SK-N-SH treated with all-trans-retinoic acid at 6 μM for 48 hours (cell line): ENCODE results near the gene MOCOS.

ENCODE experiments used
- ATAC-seq: fragments of 200-7000 bp; cut with Tn5 transposase; 3 replicates; pipeline ENCODE4 v1.9.1; 2020; ENCODE audit warnings: mild to moderate bottlenecking, moderate library complexity
- ARNTL ChIP-seq: fragments of 450-650 bp; formaldehyde crosslinking; IDR thresholded peaks from 2 replicates; pipeline ENCODE4 v1.5.0; 2020; ENCODE audit warnings: low read depth, mild to moderate bottlenecking, moderate library complexity, borderline replicate concordance
- BACH2 ChIP-seq: fragments of 250-450 bp; sonication (Bioruptor Pico); IDR thresholded peaks from 2 replicates; pipeline ENCODE4 v1.9.0; 2021; ENCODE audit warnings: mild to moderate bottlenecking, borderline replicate concordance
- CREB5 ChIP-seq: fragments of 250-450 bp; sonication (Bioruptor Pico); IDR thresholded peaks from 2 replicates; pipeline ENCODE4 v1.5.1; 2020; ENCODE audit warnings: low read depth, mild to moderate bottlenecking, moderate library complexity
- CSDC2 ChIP-seq: fragments of 250-450 bp; sonication (Bioruptor Pico); IDR thresholded peaks from 2 replicates; pipeline ENCODE4 v1.5.0; 2020; ENCODE audit warnings: mild to moderate bottlenecking, moderate library complexity
- CSRNP3 ChIP-seq: fragments of 250-450 bp; sonication (Bioruptor Pico); IDR thresholded peaks from 2 replicates; pipeline ENCODE4 v1.5.1; 2021; ENCODE audit warnings: mild to moderate bottlenecking, moderate library complexity
- ESRRG ChIP-seq: fragments of 250-450 bp; sonication (Bioruptor Pico); IDR thresholded peaks from 2 replicates; pipeline ENCODE4 v1.6.1; 2021; ENCODE audit warnings: mild to moderate bottlenecking
- GLIS3 ChIP-seq: fragments of 250-450 bp; sonication (Bioruptor Pico); IDR thresholded peaks from 2 replicates; pipeline ENCODE4 v1.5.0; 2020; ENCODE audit warnings: mild to moderate bottlenecking, moderate library complexity
- ISL1 ChIP-seq: fragments of 250-450 bp; sonication (Bioruptor Pico); IDR thresholded peaks from 2 replicates; pipeline ENCODE4 v2.1.2; 2022; ENCODE audit warnings: mild to moderate bottlenecking, moderate library complexity
- OSR1 ChIP-seq: fragments of 250-450 bp; sonication (Bioruptor Pico); IDR thresholded peaks from 2 replicates; pipeline ENCODE4 v1.8.0; 2022; ENCODE audit warnings: moderate library complexity, mild to moderate bottlenecking, inconsistent platforms
- PATZ1 ChIP-seq: fragments of 250-450 bp; sonication (Bioruptor Pico); IDR thresholded peaks from 2 replicates; pipeline ENCODE4 v1.8.0; 2020; ENCODE audit warnings: mild to moderate bottlenecking, moderate library complexity, borderline replicate concordance
- POU6F1 ChIP-seq: fragments of 250-450 bp; sonication (Bioruptor Pico); IDR thresholded peaks from 2 replicates; pipeline ENCODE4 v1.8.0; 2021; ENCODE audit warnings: low read depth, mild to moderate bottlenecking, moderate library complexity, borderline replicate concordance
- PPARA ChIP-seq: fragments of 250-450 bp; sonication (Bioruptor Pico); IDR thresholded peaks from 2 replicates; pipeline ENCODE4 v1.5.0; 2020; ENCODE audit warnings: mild to moderate bottlenecking, borderline replicate concordance
- RARB ChIP-seq: fragments of 250-450 bp; sonication (Bioruptor Pico); IDR thresholded peaks from 2 replicates; pipeline ENCODE4 v1.8.0; 2021; ENCODE audit warnings: mild to moderate bottlenecking, moderate library complexity
- SNAI2 ChIP-seq: fragments of 250-450 bp; sonication (Bioruptor Pico); IDR thresholded peaks from 2 replicates; pipeline ENCODE4 v1.5.0; 2020; ENCODE audit warnings: mild to moderate bottlenecking, moderate library complexity
- TCF4 ChIP-seq: fragments of 250-450 bp; sonication (Bioruptor Pico); IDR thresholded peaks from 2 replicates; pipeline ENCODE4 v1.8.0; 2021; ENCODE audit warnings: mild to moderate bottlenecking, moderate library complexity, borderline replicate concordance
- TOX ChIP-seq: fragments of 250-450 bp; sonication (Bioruptor Pico); IDR thresholded peaks from 2 replicates; pipeline ENCODE4 v1.8.0; 2021; ENCODE audit warnings: mild to moderate bottlenecking, moderate library complexity, borderline replicate concordance
- TSHZ2 ChIP-seq: fragments of 250-450 bp; sonication (Bioruptor Pico); IDR thresholded peaks from 2 replicates; pipeline ENCODE4 v1.5.0; 2020; ENCODE audit warnings: mild to moderate bottlenecking, moderate library complexity
- ZC3H10 ChIP-seq: fragments of 250-450 bp; sonication (Bioruptor Pico); IDR thresholded peaks from 2 replicates; pipeline ENCODE4 v1.5.1; 2021; ENCODE audit warnings: mild to moderate bottlenecking, moderate library complexity
- ZFP3 ChIP-seq: fragments of 250-450 bp; sonication (Bioruptor Pico); IDR thresholded peaks from 2 replicates; pipeline ENCODE4 v1.5.0; 2020; ENCODE audit warnings: mild to moderate bottlenecking, moderate library complexity
- ZFP30 ChIP-seq: fragments of 450-650 bp; formaldehyde crosslinking; IDR thresholded peaks from 2 replicates; pipeline ENCODE4 v1.5.0; 2022; ENCODE audit warnings: mild to moderate bottlenecking, moderate library complexity
- ZNF565 ChIP-seq: fragments of 450-650 bp; formaldehyde crosslinking; conservative IDR thresholded peaks from 2 replicates; pipeline ENCODE4 v1.5.0; 2020; ENCODE audit warnings: low read depth, mild to moderate bottlenecking, moderate library complexity
- ZNF70 ChIP-seq: fragments of 450-650 bp; formaldehyde crosslinking; IDR thresholded peaks from 2 replicates; pipeline ENCODE4 v1.5.0; 2020; ENCODE audit warnings: mild to moderate bottlenecking, moderate library complexity
- ZNF8 ChIP-seq: fragments of 450-650 bp; formaldehyde crosslinking; IDR thresholded peaks from 2 replicates; pipeline ENCODE4 v1.5.0; 2020; ENCODE audit warnings: mild to moderate bottlenecking, moderate library complexity

Gene MOCOS

GRCh38 chr18:36153771-36154170, 33.5 kb upstream of the MOCOS start:
- TF ChIP-seq ZNF70 (CRISPR knock-in tag) (no peak), POU6F1 (CRISPR knock-in tag) (no peak), ZFP3 (CRISPR knock-in tag) (no peak), TCF4 (no peak), ISL1 (no peak), TSHZ2 (CRISPR knock-in tag) (no peak), CREB5 (CRISPR knock-in tag) (no peak), PPARA (CRISPR knock-in tag) (no peak), CSDC2 (CRISPR knock-in tag) (no peak), CSRNP3 (no peak), GLIS3 (CRISPR knock-in tag) (no peak), ESRRG (CRISPR knock-in tag) (no peak), BACH2 (CRISPR knock-in tag) (no peak), SNAI2 (CRISPR knock-in tag) (no peak), RARB (CRISPR knock-in tag) (no peak), ZFP30 (CRISPR knock-in tag) (no peak), ZNF8 (no peak), PATZ1 (CRISPR knock-in tag) (no peak), OSR1 (CRISPR knock-in tag) (no peak)
- no peak for ATAC-seq

- no peak for ATAC-seq
- TF ChIP-seq ISL1 (no peak), PPARA (CRISPR knock-in tag) (no peak), ZC3H10 (CRISPR knock-in tag) (no peak), TCF4 (no peak), ZNF8 (no peak), TOX (CRISPR knock-in tag) (no peak), RARB (CRISPR knock-in tag) (no peak), ZFP30 (CRISPR knock-in tag) (no peak), ARNTL (CRISPR knock-in tag) (no peak), ESRRG (CRISPR knock-in tag) (no peak), GLIS3 (CRISPR knock-in tag) (no peak), ZFP3 (CRISPR knock-in tag) (no peak), CSDC2 (CRISPR knock-in tag) (no peak), BACH2 (CRISPR knock-in tag) (no peak), ZNF70 (CRISPR knock-in tag) (no peak), ZNF565 (CRISPR knock-in tag) (no peak), CSRNP3 (no peak), SNAI2 (CRISPR knock-in tag) (no peak), POU6F1 (CRISPR knock-in tag) (no peak), PATZ1 (CRISPR knock-in tag) (no peak)
Measured at GRCh38 chr18:36155851-36156757, 31.2 kb upstream of the MOCOS start.
